DMS153 treated with DMSO at 0.1 percent for 48 hours (cell line): ENCODE data around the gene EML3.
"Not testable (repeated sequence)": the region's sequence is repeated elsewhere in the genome, so short reads cannot be mapped to it uniquely, and the experiment has no call there.

ENCODE experiments used
- DNase-seq: peaks from one replicate; lab custom pipeline; 2025; ENCODE audit not compliant: unreplicated experiment; lab: John Stamatoyannopoulos, UW

The EML3 gene

DNA sequence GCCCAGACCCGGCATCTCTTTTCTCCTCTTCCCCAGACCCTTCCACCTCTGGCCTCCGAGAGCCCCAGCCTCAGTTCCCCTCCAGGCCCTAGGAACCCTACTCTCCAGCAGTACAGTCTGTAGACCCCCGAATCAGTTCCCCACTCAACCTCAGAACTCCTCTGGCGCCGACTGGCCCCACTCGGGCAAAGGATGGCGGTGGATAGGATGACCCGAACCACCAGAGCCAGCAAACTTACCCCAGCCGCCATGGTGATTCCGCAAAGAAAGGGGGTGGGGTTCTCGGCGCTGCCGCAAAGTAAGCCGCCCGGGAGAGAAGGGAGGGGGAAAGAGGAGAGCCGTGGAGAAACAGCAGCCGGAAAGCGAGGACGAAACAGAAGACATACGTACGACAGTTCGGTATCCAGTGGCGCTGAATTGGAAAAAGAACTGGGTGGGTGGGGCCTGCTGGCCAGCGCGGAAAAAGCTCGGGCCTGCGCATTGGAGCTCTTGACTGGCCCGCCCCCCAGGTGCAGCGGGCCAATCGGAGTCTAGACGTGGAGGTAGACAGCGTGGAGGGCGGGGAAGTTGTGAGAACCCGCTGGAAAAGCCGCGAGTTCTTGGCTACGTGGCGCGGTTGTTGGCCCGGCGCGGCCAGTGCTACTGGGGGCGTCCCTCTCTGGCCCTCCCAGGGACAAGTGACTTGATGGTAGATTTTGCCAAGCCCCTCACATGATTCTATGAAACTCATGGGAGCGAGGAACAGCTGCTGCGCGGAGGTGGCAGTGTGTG, 38.8 kb downstream of the EML3 start, which contains the start of gene EEF1G:
EEF1G (minus strand) TSS at position 300 of the 771 bp plus-strand sequence; CDS start at position 251, 49 bp downstream.
- DNase-seq, result peak; percentile 99

DNA sequence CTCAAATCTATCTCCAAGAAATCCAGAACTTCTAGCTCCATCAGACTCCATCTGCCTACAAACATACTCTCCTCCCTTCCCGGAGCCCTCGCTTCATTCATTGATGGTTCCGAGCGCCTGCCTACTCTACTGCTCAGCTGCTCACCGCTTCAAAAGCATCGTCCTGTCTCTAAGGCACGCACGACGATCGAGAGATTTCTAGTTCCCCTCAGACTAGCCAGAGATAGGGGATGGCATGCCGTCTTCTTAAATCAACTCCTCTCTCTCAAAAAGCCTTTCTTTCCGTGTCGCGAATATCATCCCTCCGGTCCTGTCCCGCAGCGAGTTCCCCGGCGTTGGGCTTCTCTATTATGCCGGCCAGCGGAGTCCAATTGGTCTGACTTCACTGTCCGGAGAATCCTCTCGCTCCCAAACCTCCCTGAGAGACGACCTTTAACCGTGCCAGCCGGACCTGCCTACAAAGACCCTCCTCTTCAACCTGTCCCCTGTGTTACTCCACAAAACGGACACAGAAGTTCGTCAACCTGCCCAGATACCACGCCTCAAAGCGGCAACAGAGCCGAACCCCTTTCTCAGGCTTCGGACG, 39.5 kb downstream of the EML3 start:
- DNase-seq, result no peak

DNA sequence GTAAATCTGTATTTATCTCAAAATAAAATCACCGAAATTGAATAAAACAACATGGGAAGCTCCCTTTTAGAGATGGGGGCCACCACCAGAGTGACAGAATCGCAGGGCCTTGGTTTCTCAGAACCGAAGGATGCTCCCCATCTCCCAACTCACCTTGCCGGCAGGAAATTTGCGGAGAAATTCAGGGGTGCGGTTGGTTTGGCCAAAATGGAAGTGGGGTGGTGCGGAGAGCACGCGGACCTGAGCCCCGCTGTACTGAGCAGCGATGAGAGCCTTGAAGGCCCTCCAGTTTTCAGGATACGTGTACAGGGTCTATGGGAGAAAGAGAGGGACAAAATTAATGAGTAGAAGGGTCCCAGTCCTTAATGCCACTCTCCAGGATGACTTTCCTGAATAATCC, 40.1 kb downstream of the EML3 start:
- DNase-seq, result no peak

DNA sequence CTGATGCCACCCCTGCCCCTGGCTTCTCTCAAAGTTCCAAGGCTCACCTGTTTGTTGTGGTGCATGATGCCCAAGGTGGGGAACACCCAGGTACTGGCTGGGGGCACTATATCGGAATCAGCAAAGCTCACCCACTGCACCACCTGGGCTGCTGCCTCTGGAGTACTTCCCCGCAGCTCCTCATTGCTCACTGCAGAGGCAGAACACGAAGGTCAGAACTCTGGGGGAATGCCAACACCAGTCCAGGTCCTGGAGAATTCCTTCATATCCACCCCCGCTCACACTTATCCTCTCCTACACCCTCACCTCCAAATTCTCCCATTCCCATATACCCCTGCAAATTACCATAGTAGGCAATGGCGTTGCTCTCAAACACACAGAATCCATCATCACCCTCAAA, 41.1 kb downstream of the EML3 start:
- DNase-seq, result not testable (repeated sequence)

DNA sequence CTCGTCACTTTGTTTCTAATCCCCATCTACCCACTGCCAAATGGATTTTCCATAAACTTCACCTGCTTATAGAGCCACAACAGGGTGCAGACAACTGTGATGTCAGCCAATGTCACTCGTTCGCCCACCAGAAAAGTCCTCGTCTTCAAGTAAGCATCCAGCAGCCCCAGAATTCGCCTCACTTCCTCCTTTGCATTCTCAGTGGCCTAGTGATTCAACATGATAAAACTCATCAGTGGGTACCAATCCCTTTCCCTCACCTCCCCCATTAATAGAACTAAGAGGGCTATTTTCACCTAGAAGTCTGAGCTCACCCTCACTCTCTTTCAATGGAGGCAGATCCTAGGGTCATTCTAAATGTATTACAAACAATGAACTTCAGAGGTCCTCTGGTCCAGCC, 41.7 kb downstream of the EML3 start:
- not testable (repeated sequence) for DNase-seq

DNA sequence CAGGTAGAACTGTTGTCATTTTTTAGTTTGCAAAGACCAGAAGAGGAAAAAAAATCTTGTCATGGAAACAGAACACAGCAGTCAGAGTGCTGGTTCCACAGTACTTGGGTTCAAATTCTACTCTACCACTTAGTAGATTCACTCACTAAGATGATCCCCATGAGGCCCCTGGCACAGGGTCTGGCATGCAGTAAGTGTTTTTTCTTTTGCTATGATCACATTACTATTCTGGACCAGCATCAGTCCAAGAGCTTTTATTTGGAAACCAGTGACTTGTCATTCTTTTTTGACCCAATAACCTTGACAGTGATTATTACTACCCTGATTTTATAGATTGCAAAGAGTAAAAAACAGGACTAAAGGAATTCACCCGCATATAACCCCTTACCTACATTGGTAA, 43.0 kb downstream of the EML3 start:
- DNase-seq, result no peak

DNA sequence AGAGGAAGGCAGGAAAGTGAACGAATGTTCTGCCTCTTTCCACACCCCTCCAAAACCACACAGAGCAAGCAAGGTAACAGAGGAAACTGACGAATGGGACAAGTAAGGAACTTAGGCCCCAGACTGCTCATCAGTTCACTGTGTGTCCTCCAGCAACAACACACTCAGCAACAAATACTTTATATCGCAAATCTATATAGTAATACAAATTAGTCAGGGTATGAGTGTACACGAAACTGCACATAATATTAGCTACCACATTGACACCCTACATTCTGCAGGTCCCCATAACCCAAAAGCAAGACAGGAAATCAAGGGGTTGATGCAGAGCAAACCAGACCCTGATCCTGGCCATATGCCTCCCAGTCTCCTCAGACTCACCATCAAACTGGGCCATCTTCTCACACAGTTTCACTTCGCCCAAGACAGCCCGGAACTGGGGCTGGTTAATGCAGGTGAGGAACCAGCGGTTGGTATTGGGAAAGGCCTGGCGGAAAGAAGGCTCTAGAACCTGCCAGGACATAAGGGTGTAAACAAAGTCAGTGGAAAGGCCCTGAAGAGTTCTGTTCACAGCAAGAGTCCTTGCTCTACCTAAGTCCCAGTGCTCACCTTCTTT, 45.4 kb downstream of the EML3 start:
- no peak for DNase-seq

DNA sequence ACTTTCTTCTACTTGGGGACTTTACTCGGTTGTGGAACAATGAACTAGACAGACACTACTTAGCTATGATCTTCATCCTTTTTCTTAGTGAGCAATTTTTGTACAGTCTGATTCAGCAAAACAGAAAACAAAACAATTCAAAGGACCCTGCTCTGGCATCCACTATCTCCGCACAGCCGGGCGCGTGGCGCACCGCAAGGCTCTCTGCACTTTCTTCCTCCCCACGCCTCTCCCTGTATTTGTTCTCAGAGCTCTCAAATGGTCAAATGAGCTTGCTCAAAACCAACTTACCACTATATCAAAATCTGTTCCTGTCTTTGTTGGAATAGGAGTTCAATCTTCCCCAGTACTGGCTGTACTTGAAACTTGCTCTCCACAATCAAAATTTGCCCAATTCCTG, 46.3 kb downstream of the EML3 start:
- DNase-seq, result no peak

DNA sequence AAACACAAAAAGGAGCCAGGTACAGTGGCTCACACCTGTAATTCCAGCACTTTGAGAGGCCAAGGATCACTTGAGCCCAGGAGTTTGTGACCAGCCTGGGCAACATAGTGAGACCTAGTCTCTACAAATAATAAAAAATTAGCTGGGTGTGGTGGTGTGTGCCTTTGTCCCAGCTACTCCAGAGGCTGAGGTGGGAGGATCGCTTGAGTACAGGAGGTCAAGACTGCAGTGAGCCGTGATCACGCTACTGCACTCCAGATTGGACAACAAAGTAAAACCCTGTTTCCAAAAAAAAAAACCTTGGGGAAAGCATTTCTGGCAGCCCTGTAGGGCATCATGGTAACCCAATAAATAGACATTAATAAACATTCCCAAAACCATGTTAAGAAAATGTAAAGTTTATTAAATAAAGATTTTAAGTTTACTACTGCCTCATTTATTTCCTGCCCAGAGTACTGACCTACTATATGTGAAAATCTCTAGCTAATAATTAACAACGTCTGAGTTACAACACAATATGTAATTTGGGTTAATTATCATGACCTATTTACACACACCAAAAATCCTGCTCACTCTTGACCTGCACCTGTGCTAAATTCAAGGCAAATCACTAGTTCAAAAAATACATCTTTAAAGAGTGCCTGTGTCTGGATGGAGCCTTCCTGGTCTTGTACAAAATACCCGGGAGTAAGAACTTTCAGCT, 47.3 kb downstream of the EML3 start:
- DNase-seq, result no peak

DNA sequence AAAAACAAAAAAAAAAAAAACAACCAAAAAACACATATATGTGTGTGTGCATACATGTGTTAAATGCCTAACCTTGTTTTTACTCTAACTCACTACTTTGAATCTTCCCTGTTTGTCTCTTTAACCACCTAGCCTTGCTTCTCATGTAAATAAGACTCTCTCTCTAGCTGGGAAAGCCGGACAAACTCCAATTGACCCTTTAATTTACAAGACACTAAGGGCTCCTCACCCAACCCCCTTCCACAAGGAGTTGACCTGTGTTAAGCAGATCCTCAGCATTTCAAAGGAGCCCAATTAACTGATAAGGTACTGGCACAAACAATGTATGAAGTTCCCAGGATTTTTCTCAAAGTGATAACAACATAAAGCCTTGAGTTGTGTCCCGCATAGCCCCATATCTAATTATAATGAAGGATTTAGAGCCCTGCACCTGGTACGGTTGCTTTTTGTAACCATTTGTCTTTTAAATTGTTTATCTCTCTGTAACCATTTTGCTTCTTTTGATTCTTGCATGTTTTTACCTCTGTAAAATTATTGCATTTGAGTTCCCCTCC, 50.8 kb downstream of the EML3 start:
- not testable (repeated sequence) for DNase-seq

DNA sequence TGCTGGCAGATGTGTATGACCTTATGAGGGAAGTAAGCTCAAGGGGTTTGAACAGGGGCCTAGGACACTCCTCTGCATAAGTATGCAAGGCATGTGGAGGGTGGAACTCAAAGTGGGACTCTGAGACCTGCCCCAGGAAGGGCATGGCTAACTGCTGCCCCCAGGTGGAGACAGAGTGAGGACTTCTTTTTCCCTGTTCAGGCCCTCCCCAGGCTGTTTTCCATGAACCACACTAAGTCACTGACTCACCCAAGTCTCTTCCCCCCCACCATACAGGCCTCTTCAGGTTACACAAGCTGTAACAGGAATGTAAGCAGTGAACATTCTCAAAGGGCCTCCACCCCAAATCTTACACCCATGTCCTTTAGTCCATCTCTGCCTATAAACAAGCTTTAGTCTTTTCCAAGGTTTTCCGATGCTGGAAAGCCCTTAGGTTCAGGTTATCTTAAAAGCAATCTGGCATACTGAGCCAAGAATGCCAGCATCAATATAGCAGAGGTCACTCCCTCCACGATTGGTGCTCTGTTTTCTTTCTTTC, 51.9 kb downstream of the EML3 start:
- DNase-seq, result no peak

DNA sequence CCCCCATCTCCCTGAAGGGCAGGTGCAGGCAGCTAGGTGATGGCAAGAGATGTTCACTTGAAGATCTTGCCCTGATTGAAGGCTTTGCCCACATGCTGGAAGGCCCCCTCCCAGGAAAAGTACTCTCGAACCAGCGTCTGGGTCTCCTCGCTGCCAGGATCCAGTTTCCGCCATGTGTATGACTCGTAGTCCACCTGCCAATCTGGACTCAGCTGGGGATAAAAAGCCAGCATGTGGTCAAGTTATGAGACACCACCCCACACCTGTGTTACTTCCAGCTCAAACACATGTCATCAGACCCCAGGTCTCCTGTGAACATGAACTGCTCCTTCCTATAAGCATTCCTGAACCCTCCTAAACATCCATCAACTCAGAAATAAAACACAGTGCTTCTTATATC, 52.9 kb downstream of the EML3 start:
- DNase-seq, result not testable (repeated sequence)

DNA sequence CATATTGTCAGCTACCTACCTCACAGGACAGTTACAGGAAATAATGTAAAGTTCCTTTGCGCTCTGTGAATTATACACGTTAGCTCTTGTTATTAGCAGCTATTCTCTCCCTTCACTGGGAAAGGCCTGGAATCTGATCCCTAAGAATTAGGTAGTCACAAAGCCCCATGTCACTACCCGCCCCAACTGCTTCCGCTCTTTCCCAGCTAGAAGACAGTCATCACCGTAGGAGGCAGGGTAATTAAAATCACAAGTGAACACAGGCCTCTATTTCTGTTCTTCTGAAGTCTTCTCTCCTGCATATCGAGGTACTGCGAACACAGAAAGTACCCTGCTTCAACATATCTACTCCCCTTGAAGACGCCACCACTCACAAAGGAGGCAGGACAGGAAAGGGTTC, 53.4 kb downstream of the EML3 start:
- DNase-seq, result no peak

DNA sequence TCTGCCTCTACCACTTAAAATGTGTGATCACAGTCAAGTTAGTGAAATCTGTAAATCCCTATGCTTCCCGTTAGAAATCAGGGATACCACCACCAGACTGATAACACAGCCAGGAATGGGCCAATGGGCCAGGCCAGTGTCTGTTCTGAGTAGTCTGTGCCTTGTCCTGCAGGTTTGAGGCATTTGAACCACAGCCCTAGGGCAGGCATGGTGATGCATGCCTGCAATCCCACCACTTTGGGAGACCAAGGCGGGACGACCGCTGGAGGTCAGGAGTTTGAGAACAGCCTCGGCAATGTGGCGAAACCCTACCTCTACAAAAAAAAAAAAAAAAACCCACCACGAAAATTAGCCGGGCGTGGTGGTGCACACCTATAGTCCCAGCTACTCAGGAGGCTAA, 53.9 kb downstream of the EML3 start:
- DNase-seq, result no peak

DNA sequence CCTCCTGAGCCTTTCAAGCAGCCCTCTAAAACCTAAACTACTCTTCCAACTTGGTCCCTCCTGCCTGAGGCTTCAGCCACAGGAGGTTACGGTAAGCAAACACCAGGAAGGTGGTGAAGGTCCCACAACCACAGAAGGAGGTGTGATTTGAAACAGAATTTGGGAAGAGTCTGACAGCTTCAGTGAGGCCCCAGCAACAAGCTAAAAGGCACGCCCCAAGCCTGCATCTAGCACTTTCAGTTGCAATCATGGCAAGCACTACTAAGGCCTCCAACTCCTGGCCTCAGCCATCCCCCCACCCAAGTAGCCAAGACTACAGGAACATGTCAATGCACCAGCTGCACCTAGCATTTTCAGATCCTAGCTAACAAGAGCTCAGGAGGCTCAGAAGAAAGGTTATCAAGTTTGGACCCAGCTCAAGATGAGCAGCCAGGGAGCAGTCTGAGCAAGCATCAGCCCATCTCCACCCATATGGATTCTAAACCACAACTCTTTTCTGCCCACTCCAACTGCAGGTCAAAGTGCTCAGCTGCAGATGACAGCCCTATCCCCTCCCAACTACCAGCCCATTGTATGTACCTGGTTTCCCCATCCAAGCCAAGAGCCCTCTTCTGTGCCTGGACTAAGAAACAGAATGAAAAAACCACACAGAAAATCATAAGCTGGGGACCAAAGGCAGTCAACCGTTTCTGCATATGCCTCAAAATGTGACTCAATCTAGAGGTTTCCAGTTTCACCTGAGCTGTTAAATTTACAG, 55.5 kb downstream of the EML3 start:
- DNase-seq, result no peak

DNA sequence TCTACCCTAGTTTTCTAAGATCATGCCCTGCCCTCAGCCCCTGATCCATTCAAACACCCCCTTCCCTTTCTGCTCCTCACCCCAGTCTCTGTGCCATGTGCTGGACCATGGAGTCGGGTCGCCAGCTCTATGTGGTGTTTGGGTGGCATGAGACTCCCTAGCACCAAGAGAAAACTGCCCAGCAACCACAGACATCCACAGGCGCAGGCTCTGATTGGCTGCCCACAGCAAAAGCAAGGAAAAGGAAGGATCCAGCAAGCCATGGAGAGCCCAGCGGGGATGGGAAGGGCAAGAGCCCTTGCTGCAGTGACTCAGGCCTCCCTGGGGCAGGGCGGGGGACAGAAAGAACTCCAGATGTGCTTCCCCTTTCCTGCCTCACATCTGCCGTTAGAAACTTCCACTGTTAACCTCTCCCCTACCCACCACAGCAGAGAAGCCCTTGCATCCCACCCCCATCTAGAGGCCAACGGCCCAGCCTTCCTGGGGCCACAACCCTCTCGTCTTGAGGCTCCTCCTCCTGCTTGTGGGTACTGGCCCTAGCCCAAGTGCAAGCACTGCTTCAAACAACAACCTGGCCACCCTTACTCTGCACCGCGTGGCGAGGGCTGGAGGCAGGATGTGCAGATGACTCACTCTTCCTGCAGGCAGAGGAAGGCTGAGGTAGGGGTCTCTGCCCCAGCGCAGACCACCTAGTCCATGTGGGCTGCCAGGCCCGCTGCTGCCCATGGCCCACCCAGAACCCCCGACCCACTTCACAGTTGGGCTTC, 56.3 kb downstream of the EML3 start:
- peak; percentile 19 for DNase-seq

DNA sequence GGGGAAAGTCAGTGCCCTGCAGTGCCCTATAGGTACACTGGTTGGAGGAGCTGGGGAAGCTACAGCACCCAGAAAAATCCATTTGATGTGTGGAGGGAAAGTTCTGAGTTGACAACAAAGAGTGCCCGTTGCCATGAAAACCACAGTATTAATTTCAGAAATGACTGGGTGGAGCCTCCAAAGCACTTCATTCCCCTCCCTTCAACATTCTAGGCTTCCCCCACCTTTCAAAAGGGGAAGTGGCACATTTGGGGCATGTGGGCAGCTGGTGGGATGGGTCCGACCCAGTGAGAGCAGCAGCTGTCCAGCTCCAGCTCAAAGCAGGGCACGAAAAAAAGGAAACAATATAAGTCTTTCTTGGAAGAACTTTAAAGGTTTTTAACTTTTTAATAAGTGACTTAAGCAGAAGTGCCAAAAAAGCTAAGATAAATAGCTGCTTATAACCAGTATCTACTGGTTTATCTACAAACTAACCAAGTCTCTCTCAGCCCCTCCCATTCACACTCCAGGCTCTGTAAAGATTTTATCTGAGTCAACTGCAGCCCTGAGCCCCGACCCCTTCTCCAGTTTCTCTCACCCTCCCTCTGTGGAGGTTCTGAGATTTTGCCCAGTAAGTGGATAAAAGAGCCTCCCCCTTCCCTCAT, 57.0 kb downstream of the EML3 start:
- no peak for DNase-seq

DNA sequence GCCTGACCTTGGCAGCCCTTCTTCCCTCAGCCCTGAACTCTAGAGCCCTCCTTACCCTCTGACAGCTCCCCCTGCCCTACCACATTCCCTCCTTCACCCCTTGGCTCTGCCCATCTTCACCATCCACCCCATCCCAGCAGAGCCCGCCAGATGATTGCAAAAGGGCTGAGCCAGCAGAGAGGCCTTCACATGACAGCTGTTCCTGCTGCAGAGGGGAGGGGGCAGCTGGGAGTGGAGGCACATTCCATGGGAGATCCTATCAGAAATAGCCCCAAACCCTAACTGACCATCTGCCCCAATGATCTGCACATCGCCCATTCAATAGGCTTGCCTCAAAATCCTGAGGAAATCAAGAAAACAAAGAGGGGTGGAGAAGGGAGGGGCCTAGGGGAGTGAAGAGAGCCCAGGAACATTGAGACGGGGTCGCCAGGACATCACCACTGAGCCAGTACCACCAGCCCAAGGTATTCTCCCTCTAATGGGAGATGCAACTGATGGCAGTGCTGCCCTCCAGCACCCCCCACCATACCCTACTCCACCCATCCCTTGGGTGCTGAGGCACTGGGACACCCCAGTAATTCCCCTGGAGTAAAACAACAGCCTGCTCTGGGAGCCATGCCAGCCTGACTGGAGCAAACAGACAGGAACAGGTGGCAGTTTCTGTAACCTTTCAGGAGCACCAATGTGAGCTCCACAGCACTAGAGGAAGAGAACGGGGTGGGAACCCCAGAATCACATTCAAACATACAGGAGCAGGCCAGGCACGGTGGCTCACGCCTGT, 58.0 kb downstream of the EML3 start:
- DNase-seq, result no peak
